ENCODE results near the gene BCAS3. TPM values are rescaled to one million over a fixed set of nuclear protein-coding genes. Genes with fewer than 3 reads are reported as not detected.

Gene BCAS3
- polyA plus RNA-seq, 3 donors = 10.3 to 19.1 (median 14.7) TPM

GRCh38 chr17:61400066-61400716, 722.5 kb downstream of the BCAS3 start:
- H2AFZ ChIP-seq (ENCODE audit: insufficient read depth, low read depth, low read length, poor library complexity, severe bottlenecking) = no peak overlapping the region
- H3K4me2 ChIP-seq (replicated peaks; ENCODE audit: extremely low read depth, low read length, poor library complexity, severe bottlenecking) = peak overlapping the region; percentile 19
- H3K9me3 ChIP-seq (replicated peaks in 1 of 2; ENCODE audit: control insufficient read depth in 1 of 2, insufficient read depth in 1 of 2, low read length in 2 of 2) = peaks cover 11 to 38% of the 10 kb centered on the region in 2 donors
- H3K79me2 ChIP-seq (ENCODE audit: insufficient read depth, low read length) = no peaks in the 10 kb centered on the region
- no peaks in the 10 kb centered on the region for H3K36me3 ChIP-seq (replicated peaks in 1 of 2; ENCODE audit: control insufficient read depth in 1 of 2, insufficient read depth in 2 of 2, low read length in 2 of 2)
- no peak for TF ChIP-seq CTCF (IDR thresholded peaks at IDR 0.05)
- peaks cover 27 to 55% of the 10 kb centered on the region in 2 donors for H3K4me1 ChIP-seq (ENCODE audit: control insufficient read depth in 1 of 2, insufficient read depth in 2 of 2, low read length in 2 of 2)
- Mint-ChIP-seq H3K36me3 (peaks cover 13 to 15% of the 10 kb centered on the region in 2 donors), H3K4me3 (peak overlapping the region; percentile 56 to 80), H3K4me1 (peaks cover 48% of the 10 kb centered on the region), H3K27ac (no peak overlapping the region), H3K9me3 (peaks cover 0 to 27% (median 16%) of the 10 kb centered on the region in 7 donors), H3K27me3 (ENCODE audit: low read depth in 3 of 3) (peaks cover 77 to 95% (median 79%) of the 10 kb centered on the region in 3 donors)
- no peaks in the 10 kb centered on the region for H4K20me1 ChIP-seq (ENCODE audit: insufficient read depth, low read length)
- DNase-seq = peak in 2 of 3 donors; percentile 34 to 44
- no peak overlapping the region for H3K4me3 ChIP-seq (replicated peaks in 1 of 3; ENCODE audit: low read depth in 2 of 3, low read length in 3 of 3)
- no peak overlapping the region for H3K9ac ChIP-seq (ENCODE audit: insufficient read depth, low read length, poor library complexity, severe bottlenecking)
- intact Hi-C loops (cut with micrococcal nuclease) = no loop called here
- H3K27ac ChIP-seq (ENCODE audit: low read depth in 1 of 2, low read length in 2 of 2) = no peak overlapping the region
- under 1% methylated on average over 90 of the region's 90 CpGs for WGBS (ENCODE audit: insufficient coverage)
- peaks cover 69 to 91% of the 10 kb centered on the region in 2 donors for H3K27me3 ChIP-seq (ENCODE audit: control insufficient read depth in 2 of 2, insufficient read depth in 2 of 2, low read length in 2 of 2)

- Histone ChIP-seq H2AFZ (ENCODE audit: insufficient read depth, low read depth, low read length, poor library complexity, severe bottlenecking) (no peak overlapping the region), H3K4me1 (ENCODE audit: control insufficient read depth in 1 of 2, insufficient read depth in 2 of 2, low read length in 2 of 2) (peaks cover 27 to 55% of the 10 kb centered on the region in 2 donors), H3K27ac (ENCODE audit: low read depth in 1 of 2, low read length in 2 of 2) (no peak overlapping the region), H3K9ac (ENCODE audit: insufficient read depth, low read length, poor library complexity, severe bottlenecking) (no peak overlapping the region), H4K20me1 (ENCODE audit: insufficient read depth, low read length) (no peaks in the 10 kb centered on the region), H3K27me3 (ENCODE audit: control insufficient read depth in 2 of 2, insufficient read depth in 2 of 2, low read length in 2 of 2) (peaks cover 70 to 91% of the 10 kb centered on the region in 2 donors), H3K36me3 (replicated peaks in 1 of 2; ENCODE audit: control insufficient read depth in 1 of 2, insufficient read depth in 2 of 2, low read length in 2 of 2) (no peaks in the 10 kb centered on the region), H3K4me2 (replicated peaks; ENCODE audit: extremely low read depth, low read length, poor library complexity, severe bottlenecking) (peak overlapping the region; percentile 19), H3K4me3 (replicated peaks in 1 of 3; ENCODE audit: low read depth in 2 of 3, low read length in 3 of 3) (no peak overlapping the region), H3K79me2 (ENCODE audit: insufficient read depth, low read length) (no peaks in the 10 kb centered on the region), H3K9me3 (replicated peaks in 1 of 2; ENCODE audit: control insufficient read depth in 1 of 2, insufficient read depth in 1 of 2, low read length in 2 of 2) (peaks cover 11 to 39% of the 10 kb centered on the region in 2 donors)
- Mint-ChIP-seq H3K4me1 (peaks cover 46% of the 10 kb centered on the region), H3K4me3 (peak overlapping the region; percentile 56 to 80), H3K27ac (no peak overlapping the region), H3K27me3 (ENCODE audit: low read depth in 3 of 3) (peaks cover 76 to 95% (median 78%) of the 10 kb centered on the region in 3 donors), H3K36me3 (peaks cover 13% of the 10 kb centered on the region in 2 donors), H3K9me3 (peaks cover 0 to 25% (median 14%) of the 10 kb centered on the region in 7 donors)
- 3% methylated on average over 42 of the region's 45 CpGs for WGBS (ENCODE audit: insufficient coverage)
- TF ChIP-seq CTCF (IDR thresholded peaks at IDR 0.05) = no peak
- intact Hi-C loops (cut with micrococcal nuclease) = no loop called here
- DNase-seq = no peak
Measured at GRCh38 chr17:61400717-61401388, 723.2 kb downstream of the BCAS3 start.

Data from CD14-positive monocyte (primary cell).